Measurements from ENCODE around the gene BAZ2B.

The BAZ2B gene

GRCh38 chr2:159584796-159585195, 31.6 kb downstream of the BAZ2B start:
- no peak overlapping the region for H3K4me2 ChIP-seq (ENCODE audit: low read length)
- TF ChIP-seq EZH2 (IDR thresholded peaks at IDR 0.05; ENCODE audit: borderline replicate concordance, low read length) (no peak), CTCF (IDR thresholded peaks at IDR 0.05; ENCODE audit: low read length) (no peak)
- no peak overlapping the region for H3K9ac ChIP-seq (ENCODE audit: low read length)
- H3K4me3 ChIP-seq (ENCODE audit: low read depth, low read length, poor library complexity, severe bottlenecking) = no peak overlapping the region
- no peak overlapping the region for H2AFZ ChIP-seq (ENCODE audit: low read length)
- H3K9me2 ChIP-seq (ENCODE audit: low read depth, low read length) = no peaks in the 10 kb centered on the region
- no peaks in the 10 kb centered on the region for H3F3A ChIP-seq (ENCODE audit: insufficient read depth, low read length)
- no peaks in the 10 kb centered on the region for H3K27me3 ChIP-seq (ENCODE audit: insufficient read depth, low read length)
- H3K9me3 ChIP-seq (ENCODE audit: low read length) = no peaks in the 10 kb centered on the region
- H4K20me1 ChIP-seq (ENCODE audit: insufficient read depth, low read length) = no peaks in the 10 kb centered on the region
- H3K79me2 ChIP-seq (ENCODE audit: insufficient read depth, low read length) = no peaks in the 10 kb centered on the region
- H3K27ac ChIP-seq (ENCODE audit: low read depth, low read length, poor library complexity, severe bottlenecking) = no peak overlapping the region
- H3K36me3 ChIP-seq (ENCODE audit: insufficient read depth, low read length) = no peaks in the 10 kb centered on the region
- H3K4me1 ChIP-seq (ENCODE audit: insufficient read depth, low read length, severe bottlenecking) = no peaks in the 10 kb centered on the region

- Histone ChIP-seq H3K4me2 (ENCODE audit: low read length) (no peak overlapping the region), H3K4me3 (ENCODE audit: low read depth, low read length, poor library complexity, severe bottlenecking) (no peak overlapping the region), H2AFZ (ENCODE audit: low read length) (no peak overlapping the region), H3K79me2 (ENCODE audit: insufficient read depth, low read length) (no peaks in the 10 kb centered on the region), H3K36me3 (ENCODE audit: insufficient read depth, low read length) (no peaks in the 10 kb centered on the region), H3K27ac (ENCODE audit: low read depth, low read length, poor library complexity, severe bottlenecking) (no peak overlapping the region), H3F3A (ENCODE audit: insufficient read depth, low read length) (no peaks in the 10 kb centered on the region), H3K4me1 (ENCODE audit: insufficient read depth, low read length, severe bottlenecking) (no peaks in the 10 kb centered on the region), H4K20me1 (ENCODE audit: insufficient read depth, low read length) (no peaks in the 10 kb centered on the region), H3K27me3 (ENCODE audit: insufficient read depth, low read length) (no peaks in the 10 kb centered on the region), H3K9me3 (ENCODE audit: low read length) (peaks cover 7% of the 10 kb centered on the region; the same call in 1 of the 2 replicates), H3K9ac (ENCODE audit: low read length) (no peak overlapping the region), H3K9me2 (ENCODE audit: low read depth, low read length) (no peaks in the 10 kb centered on the region)
- no peak for TF ChIP-seq CTCF (IDR thresholded peaks at IDR 0.05; ENCODE audit: low read length)
- no peak for TF ChIP-seq EZH2 (IDR thresholded peaks at IDR 0.05; ENCODE audit: borderline replicate concordance, low read length)
Observed at GRCh38 chr2:159573846-159574606, 42.3 kb downstream of the BAZ2B start.

- H3K27ac ChIP-seq (ENCODE audit: low read depth, low read length, poor library complexity, severe bottlenecking) = no peak overlapping the region
- TF ChIP-seq EZH2 (IDR thresholded peaks at IDR 0.05; ENCODE audit: borderline replicate concordance, low read length) (no peak), CTCF (IDR thresholded peaks at IDR 0.05; ENCODE audit: low read length) (no peak)
- no peaks in the 10 kb centered on the region for H4K20me1 ChIP-seq (ENCODE audit: insufficient read depth, low read length)
- no peak overlapping the region for H3K4me2 ChIP-seq (ENCODE audit: low read length)
- H3K79me2 ChIP-seq (ENCODE audit: insufficient read depth, low read length) = no peaks in the 10 kb centered on the region
- H3K9me2 ChIP-seq (ENCODE audit: low read depth, low read length) = no peaks in the 10 kb centered on the region
- no peaks in the 10 kb centered on the region for H3F3A ChIP-seq (ENCODE audit: insufficient read depth, low read length)
- no peak overlapping the region for H3K9ac ChIP-seq (ENCODE audit: low read length)
- no peaks in the 10 kb centered on the region for H3K4me1 ChIP-seq (ENCODE audit: insufficient read depth, low read length, severe bottlenecking)
- H3K36me3 ChIP-seq (ENCODE audit: insufficient read depth, low read length) = no peaks in the 10 kb centered on the region
- no peak overlapping the region for H2AFZ ChIP-seq (ENCODE audit: low read length)
- no peak overlapping the region for H3K4me3 ChIP-seq (ENCODE audit: low read depth, low read length, poor library complexity, severe bottlenecking)
- H3K9me3 ChIP-seq (ENCODE audit: low read length) = peaks cover 7% of the 10 kb centered on the region; the same call in 1 of the 2 replicates
- no peaks in the 10 kb centered on the region for H3K27me3 ChIP-seq (ENCODE audit: insufficient read depth, low read length)
Observed at GRCh38 chr2:159573294-159573693, 43.1 kb downstream of the BAZ2B start.
